Measurements from ENCODE around the gene LRP1B.

Gene LRP1B

DNA sequence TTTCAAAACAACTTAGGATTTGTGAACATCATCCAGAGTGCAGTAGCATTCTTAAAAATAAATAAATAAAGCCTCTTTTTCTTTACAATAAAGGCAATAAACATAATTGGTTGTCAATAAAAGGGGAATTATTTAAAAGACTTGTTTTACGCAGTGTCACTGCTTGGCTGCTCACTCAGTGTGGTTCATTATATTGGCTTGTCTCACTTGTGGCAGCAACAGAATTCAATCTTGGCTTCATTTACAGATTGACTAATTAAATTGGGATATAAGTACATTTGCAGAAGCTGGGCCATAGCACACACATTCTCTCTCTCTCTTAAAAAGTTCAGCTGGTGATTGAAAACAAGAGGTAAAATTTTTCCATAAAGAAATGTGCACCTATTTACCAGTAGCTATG, 1027.6 kb downstream of the LRP1B start:
- H3K9me3 ChIP-seq (ENCODE audit: control insufficient read depth in 1 of 2, low read length in 2 of 2): no peaks in the 10 kb centered on the region
- H3K27me3 ChIP-seq (ENCODE audit: low read depth, low read length): no peaks in the 10 kb centered on the region
- no peak overlapping the region for H3K4me3 ChIP-seq (ENCODE audit: low read depth in 1 of 2, low read length in 2 of 2)
- no peaks in the 10 kb centered on the region for H3K36me3 ChIP-seq (ENCODE audit: control insufficient read depth in 1 of 2, insufficient read depth in 2 of 2, low read length in 2 of 2)
- H3K4me1 ChIP-seq (ENCODE audit: control insufficient read depth in 1 of 2, insufficient read depth in 2 of 2, low read length in 2 of 2): no peaks in the 10 kb centered on the region
- no peak overlapping the region for H3K27ac ChIP-seq (ENCODE audit: low read length)

DNA sequence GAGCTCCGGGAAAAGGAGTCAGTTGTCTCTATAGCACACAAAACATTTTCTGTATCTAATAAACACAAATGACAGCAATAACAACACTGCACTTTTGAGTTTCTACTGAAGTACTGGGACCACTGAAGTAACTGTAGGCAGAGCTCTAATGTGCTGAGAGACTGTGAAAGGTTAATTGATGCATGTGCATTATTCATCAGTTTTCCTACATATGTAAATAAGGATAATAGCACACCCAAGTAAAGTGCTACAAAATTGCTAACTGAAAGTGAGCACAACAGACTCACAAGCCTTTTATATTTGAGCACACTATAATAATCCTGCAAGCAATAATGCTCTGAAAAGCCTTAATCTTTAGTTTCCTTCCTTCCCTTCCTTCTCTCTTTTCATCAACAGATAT, 1051.6 kb downstream of the LRP1B start:
- H3K4me1 ChIP-seq (ENCODE audit: control insufficient read depth in 1 of 2, insufficient read depth in 2 of 2, low read length in 2 of 2): no peaks in the 10 kb centered on the region
- H3K9me3 ChIP-seq (ENCODE audit: control insufficient read depth in 1 of 2, low read length in 2 of 2): no peaks in the 10 kb centered on the region
- no peak overlapping the region for H3K4me3 ChIP-seq (ENCODE audit: low read depth in 1 of 2, low read length in 2 of 2)
- H3K27ac ChIP-seq (ENCODE audit: low read length): no peak overlapping the region
- H3K27me3 ChIP-seq (ENCODE audit: low read depth, low read length): no peaks in the 10 kb centered on the region
- H3K36me3 ChIP-seq (ENCODE audit: control insufficient read depth in 1 of 2, insufficient read depth in 2 of 2, low read length in 2 of 2): no peaks in the 10 kb centered on the region

DNA sequence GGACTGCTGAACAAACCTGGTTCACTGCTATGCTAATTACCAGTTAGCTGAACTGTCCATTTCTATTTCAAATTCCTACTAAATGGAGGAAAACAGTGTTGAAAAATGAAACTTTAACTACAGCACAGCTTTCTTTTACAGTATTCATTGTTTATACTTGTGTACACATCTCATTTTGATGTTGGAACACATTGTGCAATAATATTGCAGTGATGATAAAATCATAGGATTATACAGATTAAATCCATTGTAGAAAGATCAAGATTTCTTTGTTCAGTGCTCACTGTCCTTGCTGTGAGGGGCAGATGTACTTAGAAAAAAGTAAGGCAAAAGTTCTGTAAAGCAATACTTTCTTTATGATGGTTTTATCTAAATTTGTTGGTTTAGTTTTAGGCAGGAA, 1055.1 kb downstream of the LRP1B start:
- H3K36me3 ChIP-seq (ENCODE audit: control insufficient read depth in 1 of 2, insufficient read depth in 2 of 2, low read length in 2 of 2): no peaks in the 10 kb centered on the region

DNA sequence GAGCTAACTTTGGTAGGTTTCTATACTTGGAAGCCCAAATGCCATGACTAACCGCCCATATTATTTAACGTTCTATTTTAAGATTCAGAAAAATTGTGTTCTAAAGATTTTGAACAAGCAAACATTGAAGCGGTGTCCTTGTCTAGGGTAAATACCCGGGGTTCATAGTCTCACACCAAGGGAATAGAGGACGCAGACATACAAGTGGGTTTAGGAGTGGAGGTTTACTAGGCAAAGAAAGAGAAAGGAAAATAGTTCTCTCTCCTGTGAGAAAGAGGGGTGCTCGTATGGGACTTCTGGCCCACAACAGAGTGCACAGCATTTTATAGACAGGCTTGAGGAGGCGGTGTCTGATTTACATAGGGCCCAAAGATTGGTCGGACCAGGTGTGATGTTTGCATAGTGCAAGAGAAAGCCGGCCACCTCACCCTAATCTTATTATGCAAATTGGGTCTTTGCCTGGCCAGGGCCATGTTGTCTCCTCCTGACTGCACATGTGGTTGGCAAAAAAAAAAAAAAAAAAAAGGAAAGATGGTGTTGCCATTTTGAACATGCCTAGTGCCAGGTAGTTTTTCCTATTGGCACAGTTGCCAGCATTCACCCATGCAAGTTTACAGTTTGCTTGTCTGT, 1062.6 kb downstream of the LRP1B start:
- no peak overlapping the region for H3K4me3 ChIP-seq (ENCODE audit: low read depth in 1 of 2, low read length in 2 of 2)
- no peaks in the 10 kb centered on the region for H3K9me3 ChIP-seq (ENCODE audit: control insufficient read depth in 1 of 2, low read length in 2 of 2)
- no peaks in the 10 kb centered on the region for H3K27me3 ChIP-seq (ENCODE audit: low read depth, low read length)
- no peak overlapping the region for H3K27ac ChIP-seq (ENCODE audit: low read length)
- no peaks in the 10 kb centered on the region for H3K36me3 ChIP-seq (ENCODE audit: control insufficient read depth in 1 of 2, insufficient read depth in 2 of 2, low read length in 2 of 2)
- no peaks in the 10 kb centered on the region for H3K4me1 ChIP-seq (ENCODE audit: control insufficient read depth in 1 of 2, insufficient read depth in 2 of 2, low read length in 2 of 2)

More for the DNA sequence above, 1055.1 kb downstream of the LRP1B start:
- Histone ChIP-seq H3K4me1 (ENCODE audit: control insufficient read depth in 1 of 2, insufficient read depth in 2 of 2, low read length in 2 of 2) (no peaks in the 10 kb centered on the region), H3K9me3 (ENCODE audit: control insufficient read depth in 1 of 2, low read length in 2 of 2) (no peaks in the 10 kb centered on the region), H3K27me3 (ENCODE audit: low read depth, low read length) (no peaks in the 10 kb centered on the region), H3K27ac (ENCODE audit: low read length) (no peak overlapping the region), H3K4me3 (ENCODE audit: low read depth in 1 of 2, low read length in 2 of 2) (no peak overlapping the region)

DNA sequence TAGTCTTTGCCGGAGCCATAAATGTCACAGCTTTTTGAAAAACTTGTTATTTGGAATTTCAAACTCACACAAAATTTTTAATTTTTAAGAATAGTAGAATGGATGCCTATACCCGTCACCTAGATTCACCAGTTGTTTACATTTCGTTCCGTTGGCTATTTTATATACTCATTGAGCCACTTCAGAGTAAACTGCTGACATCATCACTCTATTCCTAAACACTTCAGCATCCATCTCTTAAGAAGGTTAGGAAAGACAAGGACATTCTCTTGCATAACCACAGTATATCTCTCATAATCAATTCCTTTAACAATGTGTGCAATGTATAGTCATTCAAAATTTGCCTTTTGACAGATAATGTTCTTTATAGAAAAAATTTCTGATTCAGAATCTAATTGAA, 1065.8 kb downstream of the LRP1B start:
- Histone ChIP-seq H3K4me3 (ENCODE audit: low read depth in 1 of 2, low read length in 2 of 2) (no peak overlapping the region), H3K4me1 (ENCODE audit: control insufficient read depth in 1 of 2, insufficient read depth in 2 of 2, low read length in 2 of 2) (no peaks in the 10 kb centered on the region), H3K27me3 (ENCODE audit: low read depth, low read length) (no peaks in the 10 kb centered on the region), H3K9me3 (ENCODE audit: control insufficient read depth in 1 of 2, low read length in 2 of 2) (no peaks in the 10 kb centered on the region), H3K36me3 (ENCODE audit: control insufficient read depth in 1 of 2, insufficient read depth in 2 of 2, low read length in 2 of 2) (no peaks in the 10 kb centered on the region), H3K27ac (ENCODE audit: low read length) (no peak overlapping the region)

DNA sequence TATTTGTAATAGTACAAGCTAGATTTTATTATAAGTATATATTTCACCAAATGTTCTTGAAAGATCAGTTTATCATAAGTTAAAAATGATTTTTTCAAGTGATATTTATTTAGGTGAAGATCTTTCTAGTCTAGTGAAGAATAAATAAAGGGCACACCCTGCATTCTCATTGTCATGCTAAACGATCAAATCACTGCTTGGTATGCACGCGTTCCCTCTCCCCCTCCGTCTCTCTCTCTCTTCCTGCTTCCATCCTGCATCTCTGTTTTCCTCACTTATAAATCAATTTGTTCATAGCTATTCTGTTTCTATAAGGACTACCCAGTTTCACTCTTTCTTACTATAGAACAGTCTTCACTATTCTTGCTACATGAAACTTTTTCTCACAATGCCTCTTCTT, 1067.4 kb downstream of the LRP1B start:
- Histone ChIP-seq H3K4me1 (ENCODE audit: control insufficient read depth in 1 of 2, insufficient read depth in 2 of 2, low read length in 2 of 2) (no peaks in the 10 kb centered on the region), H3K27ac (ENCODE audit: low read length) (no peak overlapping the region), H3K36me3 (ENCODE audit: control insufficient read depth in 1 of 2, insufficient read depth in 2 of 2, low read length in 2 of 2) (no peaks in the 10 kb centered on the region), H3K27me3 (ENCODE audit: low read depth, low read length) (no peaks in the 10 kb centered on the region), H3K4me3 (ENCODE audit: low read depth in 1 of 2, low read length in 2 of 2) (no peak overlapping the region), H3K9me3 (ENCODE audit: control insufficient read depth in 1 of 2, low read length in 2 of 2) (no peaks in the 10 kb centered on the region)

DNA sequence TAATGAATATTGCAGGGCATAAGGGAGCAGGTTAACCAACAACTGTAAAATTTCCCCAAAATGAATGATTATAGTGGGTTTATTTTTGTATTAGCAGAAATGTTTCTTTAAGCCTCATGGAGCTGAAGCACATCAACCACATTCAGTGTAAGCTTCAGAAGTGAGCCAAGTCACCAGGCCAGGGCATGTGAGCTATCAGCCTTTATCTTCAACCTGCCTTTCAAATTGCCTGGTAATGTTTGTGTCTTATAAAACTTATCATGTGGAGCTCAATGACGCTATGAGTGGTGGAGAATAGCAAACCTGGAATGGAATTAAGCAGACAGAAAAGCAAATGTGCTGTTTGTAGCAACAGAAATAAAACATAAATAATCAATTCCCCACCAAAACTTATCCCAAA, 1068.4 kb downstream of the LRP1B start:
- no peaks in the 10 kb centered on the region for H3K9me3 ChIP-seq (ENCODE audit: control insufficient read depth in 1 of 2, low read length in 2 of 2)
- H3K4me1 ChIP-seq (ENCODE audit: control insufficient read depth in 1 of 2, insufficient read depth in 2 of 2, low read length in 2 of 2): no peaks in the 10 kb centered on the region
- H3K36me3 ChIP-seq (ENCODE audit: control insufficient read depth in 1 of 2, insufficient read depth in 2 of 2, low read length in 2 of 2): no peaks in the 10 kb centered on the region
- no peaks in the 10 kb centered on the region for H3K27me3 ChIP-seq (ENCODE audit: low read depth, low read length)
- H3K27ac ChIP-seq (ENCODE audit: low read length): no peak overlapping the region
- no peak overlapping the region for H3K4me3 ChIP-seq (ENCODE audit: low read depth in 1 of 2, low read length in 2 of 2)

DNA sequence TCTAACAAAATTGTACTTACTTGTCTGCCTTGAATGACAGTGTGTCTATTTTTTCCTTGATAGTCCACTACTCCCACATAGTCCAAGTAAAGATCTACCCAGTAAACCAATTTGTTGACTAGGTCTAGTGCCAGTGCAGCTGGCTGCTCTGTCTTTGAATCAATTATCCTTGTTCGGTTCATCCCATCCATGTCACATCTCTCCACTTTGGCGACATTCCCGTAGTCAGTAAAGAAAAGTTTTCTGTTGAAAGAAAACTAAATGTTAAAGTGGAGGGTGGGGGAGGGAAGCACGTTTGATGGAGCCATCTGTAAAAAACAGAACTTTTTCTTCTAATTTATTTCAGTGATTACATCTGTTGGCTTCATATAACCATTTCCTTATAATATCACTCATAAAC, 1068.8 kb downstream of the LRP1B start:
- Histone ChIP-seq H3K4me1 (ENCODE audit: control insufficient read depth in 1 of 2, insufficient read depth in 2 of 2, low read length in 2 of 2) (no peaks in the 10 kb centered on the region), H3K27me3 (ENCODE audit: low read depth, low read length) (no peaks in the 10 kb centered on the region), H3K27ac (ENCODE audit: low read length) (no peak overlapping the region), H3K9me3 (ENCODE audit: control insufficient read depth in 1 of 2, low read length in 2 of 2) (no peaks in the 10 kb centered on the region), H3K4me3 (ENCODE audit: low read depth in 1 of 2, low read length in 2 of 2) (no peak overlapping the region), H3K36me3 (ENCODE audit: control insufficient read depth in 1 of 2, insufficient read depth in 2 of 2, low read length in 2 of 2) (no peaks in the 10 kb centered on the region)

DNA sequence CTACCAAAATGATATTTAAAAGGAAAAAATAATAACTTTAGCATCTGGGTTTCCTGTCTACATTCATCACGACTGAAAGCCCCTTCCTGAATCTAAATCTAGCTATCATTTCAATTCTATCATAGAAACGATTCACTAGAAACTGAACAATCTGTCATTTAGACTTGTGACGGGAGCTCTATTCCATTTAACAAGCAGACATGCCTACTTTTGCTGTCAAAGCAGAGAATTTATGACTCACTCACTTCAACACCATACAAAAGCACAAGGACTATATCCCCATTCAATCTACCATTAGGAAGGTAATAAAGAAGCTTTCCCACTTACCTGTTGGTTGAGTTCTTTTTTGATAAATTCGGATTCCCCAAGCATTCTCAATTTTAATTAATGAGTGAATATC, 1072.3 kb downstream of the LRP1B start:
- Histone ChIP-seq H3K4me1 (ENCODE audit: control insufficient read depth in 1 of 2, insufficient read depth in 2 of 2, low read length in 2 of 2) (no peaks in the 10 kb centered on the region), H3K27ac (ENCODE audit: low read length) (no peak overlapping the region), H3K4me3 (ENCODE audit: low read depth in 1 of 2, low read length in 2 of 2) (no peak overlapping the region), H3K9me3 (ENCODE audit: control insufficient read depth in 1 of 2, low read length in 2 of 2) (no peaks in the 10 kb centered on the region), H3K27me3 (ENCODE audit: low read depth, low read length) (no peaks in the 10 kb centered on the region), H3K36me3 (ENCODE audit: control insufficient read depth in 1 of 2, insufficient read depth in 2 of 2, low read length in 2 of 2) (no peaks in the 10 kb centered on the region)

DNA sequence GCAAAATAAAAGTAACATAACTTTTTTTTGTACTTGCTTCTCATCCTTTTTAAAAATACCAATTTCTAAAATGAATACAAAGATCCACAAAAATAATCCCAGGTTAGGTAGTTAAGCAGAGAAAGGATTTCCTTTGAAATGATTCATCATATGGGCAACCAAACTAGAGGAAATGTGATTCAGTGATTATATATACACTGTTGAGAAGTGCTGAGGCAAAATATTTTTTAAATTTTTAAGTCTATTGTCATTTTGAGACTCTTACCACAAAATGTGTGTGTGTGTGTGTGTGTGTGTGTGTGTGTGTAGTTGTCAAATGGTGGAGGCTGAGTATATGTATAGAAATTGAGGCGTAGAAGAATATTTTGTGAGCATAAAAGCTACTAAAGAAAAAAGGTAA, 1075.3 kb downstream of the LRP1B start:
- no peaks in the 10 kb centered on the region for H3K27me3 ChIP-seq (ENCODE audit: low read depth, low read length)
- no peaks in the 10 kb centered on the region for H3K4me1 ChIP-seq (ENCODE audit: control insufficient read depth in 1 of 2, insufficient read depth in 2 of 2, low read length in 2 of 2)
- H3K9me3 ChIP-seq (ENCODE audit: control insufficient read depth in 1 of 2, low read length in 2 of 2): no peaks in the 10 kb centered on the region
- H3K4me3 ChIP-seq (ENCODE audit: low read depth in 1 of 2, low read length in 2 of 2): no peak overlapping the region
- no peaks in the 10 kb centered on the region for H3K36me3 ChIP-seq (ENCODE audit: control insufficient read depth in 1 of 2, insufficient read depth in 2 of 2, low read length in 2 of 2)
- H3K27ac ChIP-seq (ENCODE audit: low read length): no peak overlapping the region

DNA sequence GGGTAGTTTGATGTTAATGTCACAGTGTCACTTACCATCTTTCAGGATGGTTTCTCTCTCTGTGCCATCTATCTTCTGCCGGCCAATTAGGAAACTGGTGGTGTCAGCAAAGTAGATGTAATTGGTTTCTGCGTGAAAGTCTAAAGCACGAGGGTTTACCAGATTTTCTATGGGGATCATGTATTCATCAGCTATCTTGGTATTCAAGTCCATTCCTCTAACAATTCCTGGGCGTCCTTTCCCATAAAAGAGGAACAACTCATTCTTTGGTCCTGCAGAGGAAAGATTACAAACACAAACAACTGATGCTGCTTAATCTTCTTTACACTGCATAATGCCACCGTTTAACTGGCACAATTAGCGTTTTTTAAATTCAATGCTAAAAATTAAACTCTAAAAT, 1081.9 kb downstream of the LRP1B start:
- H3K36me3 ChIP-seq (ENCODE audit: control insufficient read depth in 1 of 2, insufficient read depth in 2 of 2, low read length in 2 of 2): no peaks in the 10 kb centered on the region
- no peaks in the 10 kb centered on the region for H3K27me3 ChIP-seq (ENCODE audit: low read depth, low read length)
- no peaks in the 10 kb centered on the region for H3K4me1 ChIP-seq (ENCODE audit: control insufficient read depth in 1 of 2, insufficient read depth in 2 of 2, low read length in 2 of 2)
- no peak overlapping the region for H3K4me3 ChIP-seq (ENCODE audit: low read depth in 1 of 2, low read length in 2 of 2)
- no peak overlapping the region for H3K27ac ChIP-seq (ENCODE audit: low read length)
- no peaks in the 10 kb centered on the region for H3K9me3 ChIP-seq (ENCODE audit: control insufficient read depth in 1 of 2, low read length in 2 of 2)

DNA sequence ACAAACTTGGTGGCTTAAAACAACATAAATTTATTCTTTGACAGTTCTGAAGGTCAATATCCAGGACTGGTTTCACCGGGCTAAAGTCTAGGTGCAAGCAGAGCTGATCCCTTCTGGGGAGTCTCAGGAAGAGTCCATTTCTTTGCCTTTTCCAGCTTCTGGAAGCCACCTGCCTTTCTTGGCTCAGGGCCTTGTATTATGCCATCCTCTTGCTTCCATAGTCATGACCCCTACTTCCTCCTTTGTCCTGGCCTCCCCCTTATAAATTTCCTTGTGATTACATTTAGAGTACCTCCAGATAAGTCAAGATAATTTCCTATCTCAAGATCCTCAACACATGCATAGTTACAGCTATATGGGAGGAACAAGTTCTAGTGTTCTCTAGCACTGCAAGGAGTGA, 1089.5 kb downstream of the LRP1B start:
- Histone ChIP-seq H3K4me1 (ENCODE audit: control insufficient read depth in 1 of 2, insufficient read depth in 2 of 2, low read length in 2 of 2) (no peaks in the 10 kb centered on the region), H3K27ac (ENCODE audit: low read length) (no peak overlapping the region), H3K4me3 (ENCODE audit: low read depth in 1 of 2, low read length in 2 of 2) (no peak overlapping the region), H3K36me3 (ENCODE audit: control insufficient read depth in 1 of 2, insufficient read depth in 2 of 2, low read length in 2 of 2) (no peaks in the 10 kb centered on the region), H3K27me3 (ENCODE audit: low read depth, low read length) (no peaks in the 10 kb centered on the region), H3K9me3 (ENCODE audit: control insufficient read depth in 1 of 2, low read length in 2 of 2) (no peaks in the 10 kb centered on the region)

Measured in muscle layer of duodenum (tissue), 2 donors.